ENCODE data around the gene PDE1A. TPM values are rescaled to one million over a fixed set of nuclear protein-coding genes. Genes with fewer than 3 reads are reported as not detected.

PDE1A gene
- polyA plus RNA-seq, 1 of the 3 experiments (the other 2 are of a cell fraction), result 0.08 TPM

GRCh38 chr2:182416861-182417260, 10.0 kb downstream of the PDE1A start:
- Histone ChIP-seq H3K4me1 (ENCODE audit: control insufficient read depth in 1 of 2, insufficient read depth in 2 of 2, low read depth in 1 of 2, low read length in 1 of 2) (peaks cover 0 to 2% of the 10 kb centered on the region in 2 experiments; a peak in 1 of 4 replicates), H3K79me2 (ENCODE audit: insufficient read depth) (no peaks in the 10 kb centered on the region), H2AFZ (ENCODE audit: low read depth) (no peak overlapping the region), H3K27ac (ENCODE audit: low read depth in 2 of 2, low read length in 1 of 2) (no peak overlapping the region), H3K9me2 (no peaks in the 10 kb centered on the region), H3K4me3 (ENCODE audit: low read depth in 2 of 2, low read length in 1 of 2) (no peak overlapping the region), H3F3A (replicated peaks; ENCODE audit: insufficient read depth) (no peaks in the 10 kb centered on the region), H3K9me3 (no peaks in the 10 kb centered on the region), H3K4me2 (no peak overlapping the region), H4K20me1 (ENCODE audit: insufficient read depth) (no peaks in the 10 kb centered on the region), H3K36me3 (replicated peaks in 1 of 2; ENCODE audit: control insufficient read depth in 1 of 2, insufficient read depth in 2 of 2, low read length in 1 of 2) (no peaks in the 10 kb centered on the region), H3K9ac (no peak overlapping the region), H3K27me3 (ENCODE audit: insufficient read depth) (no peaks in the 10 kb centered on the region)
- ChIA-PET CTCF (no interaction called here), POLR2A (no interaction called here)
- TF ChIP-seq FOXJ3 (CRISPR knock-in tag; IDR thresholded peaks at IDR 0.05) (no peak), RAD21 (IDR thresholded peaks at IDR 0.05; ENCODE audit: low read length) (no peak), REST (IDR thresholded peaks at IDR 0.05; ENCODE audit: low read depth, low read length) (no peak), GABPA (IDR thresholded peaks at IDR 0.05; ENCODE audit: low read depth) (no peak), TCF12 (IDR thresholded peaks at IDR 0.05) (no peak), YY1 (IDR thresholded peaks at IDR 0.05; ENCODE audit: low read depth) (no peak), ZBTB33 (IDR thresholded peaks at IDR 0.05; ENCODE audit: borderline replicate concordance, low read depth) (no peak), MXI1 (IDR thresholded peaks at IDR 0.05; ENCODE audit: low read depth, low read length) (no peak), NRF1 (IDR thresholded peaks at IDR 0.05; ENCODE audit: low read depth, low read length) (no peak), PBX3 (IDR thresholded peaks at IDR 0.05) (no peak), TAF1 (IDR thresholded peaks at IDR 0.05; ENCODE audit: borderline replicate concordance, low read depth, low read length) (no peak)
- TF ChIP-seq, protein P1, sequence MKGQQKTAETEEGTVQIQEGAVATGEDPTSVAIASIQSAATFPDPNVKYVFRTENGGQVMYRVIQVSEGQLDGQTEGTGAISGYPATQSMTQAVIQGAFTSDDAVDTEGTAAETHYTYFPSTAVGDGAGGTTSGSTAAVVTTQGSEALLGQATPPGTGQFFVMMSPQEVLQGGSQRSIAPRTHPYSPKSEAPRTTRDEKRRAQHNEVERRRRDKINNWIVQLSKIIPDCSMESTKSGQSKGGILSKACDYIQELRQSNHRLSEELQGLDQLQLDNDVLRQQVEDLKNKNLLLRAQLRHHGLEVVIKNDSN (IDR thresholded peaks at IDR 0.05; ENCODE audit: borderline replicate concordance, low read depth), result no peak
- WGBS (ENCODE audit: low lambda C conversion rate), result 92% methylated on average over 5 of the region's 5 CpGs
- no peak for DNase-seq

All from SK-N-SH (cell line).